Small intestine (tissue), 7 donors: Measurements from ENCODE around the gene ADGRD1. TPM values are rescaled to one million over a fixed set of nuclear protein-coding genes. Genes with fewer than 3 reads are reported as not detected.

ENCODE experiments used
- DNase-seq, 2 donors: peaks; one replicate each; pipeline versions ENCODE4 v3.0.0 to v3.0.0-alpha.2; 2013
- FAIRE-seq: peaks from 2 replicates; lab custom pipeline; 2012; peaks lifted over from hg19 to GRCh38; lab: Jason Lieb, UNC
- H3K27ac ChIP-seq, 3 donors: one replicate each; pipeline ENCODE4 v1.5.1; 2013; ENCODE audit warnings: low read length in 2 of 3, mild to moderate bottlenecking in 2 of 3, control low read depth in 1 of 3, inconsistent platforms in 1 of 3, low read depth in 1 of 3, moderate library complexity in 1 of 3
- H3K27me3 ChIP-seq, 3 donors: one replicate each; pipeline ENCODE4 v1.6.1; 2013; ENCODE audit warnings: low read length in 3 of 3, inconsistent platforms in 1 of 3; ENCODE audit not compliant: control insufficient read depth in 3 of 3, insufficient read depth in 3 of 3
- H3K36me3 ChIP-seq, 3 donors: one replicate each; pipeline ENCODE4 v1.6.1; 2013; ENCODE audit warnings: low read length in 3 of 3, inconsistent platforms in 1 of 3, low read depth in 1 of 3, mild to moderate bottlenecking in 1 of 3, moderate library complexity in 1 of 3; ENCODE audit not compliant: control insufficient read depth in 3 of 3, insufficient read depth in 2 of 3
- H3K4me1 ChIP-seq, 3 donors: one replicate each; pipeline ENCODE4 v1.6.1; 2013; ENCODE audit warnings: low read length in 2 of 3, inconsistent platforms in 1 of 3, low read depth in 1 of 3, mild to moderate bottlenecking in 1 of 3, moderate library complexity in 1 of 3; ENCODE audit not compliant: control insufficient read depth in 3 of 3, insufficient read depth in 2 of 3
- H3K4me3 ChIP-seq, 3 donors: one replicate each; pipeline ENCODE4 v1.5.1; 2013; ENCODE audit warnings: low read length in 3 of 3, control low read depth in 1 of 3, inconsistent platforms in 1 of 3, low read depth in 1 of 3, mild to moderate bottlenecking in 1 of 3, moderate library complexity in 1 of 3
- H3K9me3 ChIP-seq, 2 donors: one replicate each; pipeline ENCODE4 v1.6.1; 2013; ENCODE audit warnings: low read depth in 1 of 2, low read length in 1 of 2; ENCODE audit not compliant: control insufficient read depth in 2 of 2, insufficient read depth in 1 of 2
- WGBS, 3 donors: extraction: QIAGEN DNeasy Blood & Tissue Kit; methylation state at CpG; one replicate each; pipeline ENCODE4 v1.1.7; 2013; 5-methylcytosine and 5-hydroxymethylcytosine counted together
- polyA plus RNA-seq, 4 donors: library from polyadenylated mRNA; stranded (reverse) in 3 of 4; unstranded in 1 of 4; fragments of 200-250 nt in 3 of 4; fragments of 120-200 nt in 1 of 4; gene quantifications; one replicate each; pipeline versions ENCODE4 v1.2.1 to v1.2.3, GENCODE V29; 2013
- donor health status: healthy with polysubstance abuse.
- donor health status: control.
- donor health status: control.
- donor health status: Bipolar disorder and iron deficiency.
- donor health status: healthy.

Gene ADGRD1
- polyA plus RNA-seq, 4 donors, result 0.54 to 87.7 (median 9.3) TPM; not detected in 1

GRCh38 chr12:130955238-130955816, 1.6 kb downstream of the ADGRD1 start:
- DNase-seq (peak in 1 of 2 donors; percentile 45), FAIRE-seq (no peak)
- H3K27ac ChIP-seq, result peak overlapping the region in 1 of 3 donors; percentile 16
- H3K27me3 ChIP-seq, result peaks cover 0 to 4% (median 0%) of the 10 kb centered on the region in 3 donors
- H3K4me1 ChIP-seq, result peaks cover 0 to 27% (median 0%) of the 10 kb centered on the region in 3 donors
- H3K4me3 ChIP-seq, result peak overlapping the region in 1 of 3 donors; percentile 54
- 72 to 90% (median 82%) methylated on average over 11 of the region's 11 CpGs for WGBS, 3 donors
- peaks cover 0 to 14% (median 0%) of the 10 kb centered on the region in 3 donors for H3K36me3 ChIP-seq
- H3K9me3 ChIP-seq, result no peaks in the 10 kb centered on the region

- no peak overlapping the region for H3K4me3 ChIP-seq
- FAIRE-seq, result no peak
- H3K36me3 ChIP-seq, result peaks cover 0 to 17% (median 0%) of the 10 kb centered on the region in 3 donors
- H3K4me1 ChIP-seq, result peaks cover 0 to 24% (median 0%) of the 10 kb centered on the region in 3 donors
- WGBS, 3 donors, result 66 to 85% (median 82%) methylated on average over 11 of the region's 11 CpGs
- H3K27me3 ChIP-seq, result peaks cover 0 to 4% (median 0%) of the 10 kb centered on the region in 3 donors
- H3K27ac ChIP-seq, result no peak overlapping the region
- no peaks in the 10 kb centered on the region for H3K9me3 ChIP-seq
- no peak for DNase-seq
Observed at GRCh38 chr12:130956009-130956408, 2.3 kb downstream of the ADGRD1 start.

GRCh38 chr12:130956456-130957303, 3.0 kb downstream of the ADGRD1 start:
- DNase-seq (no peak), FAIRE-seq (no peak)
- peaks cover 0 to 19% (median 0%) of the 10 kb centered on the region in 3 donors for H3K36me3 ChIP-seq
- no peak overlapping the region for H3K27ac ChIP-seq
- no peaks in the 10 kb centered on the region for H3K9me3 ChIP-seq
- 92 to 96% (median 94%) methylated on average over 14 of the region's 14 CpGs for WGBS, 3 donors
- H3K4me1 ChIP-seq, result peaks cover 0 to 17% (median 0%) of the 10 kb centered on the region in 3 donors
- no peak overlapping the region for H3K4me3 ChIP-seq
- peaks cover 0 to 4% (median 0%) of the 10 kb centered on the region in 3 donors for H3K27me3 ChIP-seq

- Histone ChIP-seq H3K36me3 (peaks cover 0 to 24% (median 0%) of the 10 kb centered on the region in 3 donors), H3K27me3 (peaks cover 0 to 4% (median 0%) of the 10 kb centered on the region in 3 donors), H3K4me1 (peaks cover 0 to 11% (median 0%) of the 10 kb centered on the region in 3 donors), H3K9me3 (no peaks in the 10 kb centered on the region), H3K27ac (no peak overlapping the region), H3K4me3 (no peak overlapping the region)
- no peak for FAIRE-seq
- no peak for DNase-seq
- WGBS, 3 donors, result 82 to 88% (median 85%) methylated on average over 7 of the region's 7 CpGs
Observed at GRCh38 chr12:130957304-130957621, 3.6 kb downstream of the ADGRD1 start.

GRCh38 chr12:130958557-130959140, 4.9 kb downstream of the ADGRD1 start:
- DNase-seq (no peak), FAIRE-seq (no peak)
- peaks cover 0 to 4% (median 0%) of the 10 kb centered on the region in 3 donors for H3K27me3 ChIP-seq
- no peaks in the 10 kb centered on the region for H3K4me1 ChIP-seq
- H3K27ac ChIP-seq, result no peak overlapping the region
- H3K36me3 ChIP-seq, result peaks cover 0 to 24% (median 0%) of the 10 kb centered on the region in 3 donors
- H3K4me3 ChIP-seq, result no peak overlapping the region
- H3K9me3 ChIP-seq, result no peaks in the 10 kb centered on the region
- WGBS, 3 donors, result 89 to 92% (median 92%) methylated on average over 26 of the region's 26 CpGs

- Histone ChIP-seq H3K36me3 (peaks cover 0 to 24% (median 0%) of the 10 kb centered on the region in 3 donors), H3K4me3 (no peak overlapping the region), H3K27me3 (no peaks in the 10 kb centered on the region), H3K27ac (no peak overlapping the region), H3K4me1 (no peaks in the 10 kb centered on the region), H3K9me3 (no peaks in the 10 kb centered on the region)
- WGBS, 3 donors, result 75 to 82% (median 80%) methylated on average over 8 of the region's 8 CpGs
- DNase-seq, result no peak
- FAIRE-seq, result no peak
Observed at GRCh38 chr12:130959632-130960031, 5.9 kb downstream of the ADGRD1 start.

GRCh38 chr12:130960058-130960457, 6.4 kb downstream of the ADGRD1 start:
- H3K4me1 ChIP-seq, result no peaks in the 10 kb centered on the region
- FAIRE-seq, result no peak
- WGBS, 3 donors, result 80 to 94% (median 84%) methylated on average over 3 of the region's 3 CpGs

GRCh38 chr12:130960787-130961186, 7.1 kb downstream of the ADGRD1 start:
- 89 to 92% (median 90%) methylated on average over 8 of the region's 8 CpGs for WGBS, 3 donors
- FAIRE-seq, result no peak
- no peak overlapping the region for H3K4me3 ChIP-seq
- DNase-seq, result no peak
- no peaks in the 10 kb centered on the region for H3K9me3 ChIP-seq
- H3K27me3 ChIP-seq, result no peaks in the 10 kb centered on the region
- H3K4me1 ChIP-seq, result no peaks in the 10 kb centered on the region
- H3K36me3 ChIP-seq, result peaks cover 0 to 24% (median 0%) of the 10 kb centered on the region in 3 donors
- H3K27ac ChIP-seq, result no peak overlapping the region

More at GRCh38 chr12:130960058-130960457, 6.4 kb downstream of the ADGRD1 start:
- Histone ChIP-seq H3K27me3 (no peaks in the 10 kb centered on the region), H3K9me3 (no peaks in the 10 kb centered on the region), H3K36me3 (peaks cover 0 to 24% (median 0%) of the 10 kb centered on the region in 3 donors), H3K4me3 (no peak overlapping the region), H3K27ac (no peak overlapping the region)
- DNase-seq, result no peak
